Heart left ventricle (tissue), 13 donors: Measurements from ENCODE around the gene BDH2.

ENCODE experiments used
- POLR2A ChIP-seq, 2 donors: fragments of 450-650 bp; IDR thresholded peaks; one replicate each; pipeline ENCODE4 v1.6.1; 2017; ENCODE audit warnings: antibody characterized with exemption in 2 of 2, mild to moderate bottlenecking in 2 of 2, moderate library complexity in 2 of 2
- TF ChIP-seq, protein P1 (sequence below), 12 donors: fragments of 200-600 bp; sonication (generic) in 4 of 12; IDR thresholded peaks; one replicate each; pipeline versions ENCODE4 v1.5.0 to v1.8.0; 2018 to 2022; ENCODE audit warnings: antibody characterized with exemption in 12 of 12, mild to moderate bottlenecking in 5 of 12
- donor health status: ischemic (EF 13 %, LVEDD 7.1; RV severe dilation, severe dysfunction).
- donor health status: DM: no; HTN: yes; CAD: no.
- donor health status: DM: no; HTN: no; CAD: no.
- donor health status: ischemic (EF 25% LVEDD 6.9; RV normal size, moderate dysfunction).
- donor health status: ischemic (EF 25% LVEDD 5.7; RV mildly dilated, moderate dysfunction).
- donor health status: ischemic (EF 35%, LVEDD 5.7; RV mildly dilated, moderate dysfunction).
- donor health status: nonischemic (EF 11% LVEDD 7.7; RV severe dilation, severe dysfunction).
- donor health status: DM: yes; HTN: yes; CAD: no.
- donor health status: PGD.
- donor health status: ischemic (EF 29% LVEDD 5.4; RV normal size, mild dysfunction).
- donor health status: nonischemic (EF 23%, LVEDD 6.1; RV moderate dilation, normal function).

DNA sequence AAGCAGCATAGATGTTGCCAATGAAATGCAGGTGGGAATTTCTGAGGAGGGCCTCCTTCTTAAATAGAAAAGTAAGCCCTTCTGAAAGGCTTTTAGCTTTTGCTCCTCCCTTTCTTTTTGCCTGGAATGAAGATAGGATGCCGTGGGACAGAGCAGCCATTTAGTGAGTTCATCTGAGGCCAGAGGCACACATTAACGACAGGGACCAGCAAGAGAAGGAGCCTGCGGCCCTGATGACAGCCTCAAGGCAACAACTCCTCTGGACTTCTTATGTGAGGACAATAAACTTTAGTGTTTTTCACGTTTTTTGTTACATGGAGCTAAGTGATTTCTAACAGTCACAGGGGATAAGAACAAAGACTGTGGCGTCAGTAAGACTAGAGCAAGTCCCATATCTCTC, 1.1 kb upstream of the BDH2 start:
- TF ChIP-seq, protein P1, sequence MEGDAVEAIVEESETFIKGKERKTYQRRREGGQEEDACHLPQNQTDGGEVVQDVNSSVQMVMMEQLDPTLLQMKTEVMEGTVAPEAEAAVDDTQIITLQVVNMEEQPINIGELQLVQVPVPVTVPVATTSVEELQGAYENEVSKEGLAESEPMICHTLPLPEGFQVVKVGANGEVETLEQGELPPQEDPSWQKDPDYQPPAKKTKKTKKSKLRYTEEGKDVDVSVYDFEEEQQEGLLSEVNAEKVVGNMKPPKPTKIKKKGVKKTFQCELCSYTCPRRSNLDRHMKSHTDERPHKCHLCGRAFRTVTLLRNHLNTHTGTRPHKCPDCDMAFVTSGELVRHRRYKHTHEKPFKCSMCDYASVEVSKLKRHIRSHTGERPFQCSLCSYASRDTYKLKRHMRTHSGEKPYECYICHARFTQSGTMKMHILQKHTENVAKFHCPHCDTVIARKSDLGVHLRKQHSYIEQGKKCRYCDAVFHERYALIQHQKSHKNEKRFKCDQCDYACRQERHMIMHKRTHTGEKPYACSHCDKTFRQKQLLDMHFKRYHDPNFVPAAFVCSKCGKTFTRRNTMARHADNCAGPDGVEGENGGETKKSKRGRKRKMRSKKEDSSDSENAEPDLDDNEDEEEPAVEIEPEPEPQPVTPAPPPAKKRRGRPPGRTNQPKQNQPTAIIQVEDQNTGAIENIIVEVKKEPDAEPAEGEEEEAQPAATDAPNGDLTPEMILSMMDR (IDR thresholded peaks at IDR 0.05): no peak
- TF ChIP-seq POLR2A (IDR thresholded peaks at IDR 0.05): no peak
